SK-N-SH (cell line): ENCODE data around the gene ZNF750. TPM values are rescaled to one million over a fixed set of nuclear protein-coding genes. Genes with fewer than 3 reads are reported as not detected.

ENCODE experiments used
- CTCF ChIA-PET: fragments of 300-600, 350-600 bp; formaldehyde crosslinking; extraction: SDS; loops from one replicate; lab custom pipeline; 2021; lab: Yijun Ruan, JAX
- POLR2A ChIA-PET: fragments of 350-600 bp; sonication (Branson Sonifier 250); formaldehyde crosslinking; extraction: SDS; loops from one replicate; lab custom pipeline; 2020; ENCODE audit warnings: antibody characterized with exemption, inconsistent platforms; lab: Yijun Ruan, JAX
- DNase-seq: peaks from one replicate; pipeline ENCODE4 v3.0.0; 2012
- H2AFZ ChIP-seq: fragments of 200-600 bp; sonication (generic); 2 replicates; pipeline ENCODE4 v1.8.1; 2016; ENCODE audit warnings: antibody characterized with exemption, mild to moderate bottlenecking, low read depth
- H3F3A ChIP-seq: fragments of 200-600 bp; sonication (generic); replicated peaks from 2 replicates; pipeline ENCODE3; 2016; ENCODE audit warnings: antibody characterized with exemption, mild to moderate bottlenecking; ENCODE audit not compliant: insufficient read depth
- H3K27ac ChIP-seq, 2 experiments: fragments of 200-500 bp in 1 of 2; fragments of 200-600 bp in 1 of 2; sonication (Bioruptor generic) in 1 of 2; sonication (generic), shearing (Covaris generic) in 1 of 2; 2 replicates each; pipeline versions ENCODE4 v1.5.1 to v1.6.1; 2014 to 2016; ENCODE audit warnings: low read depth in 2 of 2, inconsistent platforms in 1 of 2, low read length in 1 of 2, mild to moderate bottlenecking in 1 of 2, mixed read lengths in 1 of 2
- H3K27me3 ChIP-seq: fragments of 200-600 bp; sonication (generic), shearing (Covaris generic); 2 replicates; pipeline ENCODE4 v1.6.1; 2016; ENCODE audit warnings: mixed run types; ENCODE audit not compliant: insufficient read depth
- H3K36me3 ChIP-seq, 2 experiments: fragments of 200-500 bp in 1 of 2; fragments of 200-600 bp in 1 of 2; sonication (Bioruptor generic) in 1 of 2; sonication (generic) in 1 of 2; replicated peaks in 1 of 2; 2 replicates each; pipeline versions ENCODE3 to v1.5.1; 2014 to 2016; ENCODE audit warnings: low read length in 1 of 2, mild to moderate bottlenecking in 1 of 2; ENCODE audit not compliant: insufficient read depth in 2 of 2, control insufficient read depth in 1 of 2
- H3K4me1 ChIP-seq, 2 experiments: fragments of 200-500 bp in 1 of 2; fragments of 200-600 bp in 1 of 2; sonication (Bioruptor generic) in 1 of 2; sonication (generic), shearing (Covaris generic) in 1 of 2; 2 replicates each; pipeline versions ENCODE4 v1.5.1 to v1.6.1; 2014 to 2016; ENCODE audit warnings: low read depth in 1 of 2, low read length in 1 of 2, mixed run types in 1 of 2; ENCODE audit not compliant: insufficient read depth in 2 of 2, control insufficient read depth in 1 of 2
- H3K4me2 ChIP-seq: fragments of 200-600 bp; sonication (generic), shearing (Covaris generic); 2 replicates; pipeline ENCODE4 v1.6.1; 2017; ENCODE audit warnings: mixed run types
- H3K4me3 ChIP-seq, 2 experiments: fragments of 200-500 bp in 1 of 2; fragments of 200-600 bp in 1 of 2; sonication (Bioruptor generic) in 1 of 2; sonication (generic), shearing (Covaris generic) in 1 of 2; 2 replicates each; pipeline versions ENCODE4 v1.5.1 to v1.8.1; 2014 to 2016; ENCODE audit warnings: low read depth in 2 of 2, inconsistent platforms in 1 of 2, low read length in 1 of 2, mild to moderate bottlenecking in 1 of 2, mixed read lengths in 1 of 2, moderate library complexity in 1 of 2
- H3K79me2 ChIP-seq: fragments of 200-600 bp; sonication (generic); 2 replicates; pipeline ENCODE4 v1.8.1; 2017; ENCODE audit warnings: mild to moderate bottlenecking; ENCODE audit not compliant: insufficient read depth
- H3K9ac ChIP-seq: fragments of 200-600 bp; sonication (generic); 2 replicates; pipeline ENCODE4 v1.6.1; 2017; ENCODE audit warnings: mixed run types
- H3K9me2 ChIP-seq: fragments of 200-600 bp; sonication (generic); 2 replicates; pipeline ENCODE4 v1.6.1; 2017; ENCODE audit warnings: mixed run types
- H3K9me3 ChIP-seq: fragments of 200-600 bp; sonication (generic); 2 replicates; pipeline ENCODE4 v1.6.1; 2017; ENCODE audit warnings: mixed run types, mild to moderate bottlenecking, moderate library complexity
- H4K20me1 ChIP-seq: fragments of 200-600 bp; sonication (generic); 2 replicates; pipeline ENCODE4 v1.6.1; 2017; ENCODE audit warnings: mild to moderate bottlenecking, mixed run types; ENCODE audit not compliant: insufficient read depth
- CHD2 ChIP-seq: fragments of 150-350 bp; IDR thresholded peaks from 2 replicates; pipeline ENCODE4 v1.6.1; 2018; ENCODE audit warnings: low read length; ENCODE audit not compliant: partially characterized antibody
- EZH2phosphoT487 ChIP-seq: fragments of 200-600 bp; sonication (generic); IDR thresholded peaks from 2 replicates; pipeline ENCODE4 v1.6.1; 2017; ENCODE audit warnings: low read depth, mixed run types, mild to moderate bottlenecking, antibody characterized with exemption, moderate library complexity, borderline replicate concordance
- GABPA ChIP-seq: IDR thresholded peaks from 2 replicates; pipeline ENCODE4 v1.4.0; 2012; ENCODE audit warnings: low read depth, mild to moderate bottlenecking
- GATA2 ChIP-seq: sonication (generic); formaldehyde crosslinking; IDR thresholded peaks from 2 replicates; pipeline ENCODE4 v1.5.0; 2020; ENCODE audit warnings: mild to moderate bottlenecking, missing genetic modification reagents
- MEF2A ChIP-seq: IDR thresholded peaks from 2 replicates; pipeline ENCODE4 v1.4.0; 2012; ENCODE audit warnings: low read depth, borderline replicate concordance
- MXI1 ChIP-seq: IDR thresholded peaks from 2 replicates; pipeline ENCODE4 v1.6.1; 2012; ENCODE audit warnings: mild to moderate bottlenecking, low read depth, low read length, improper control_type of control experiment
- RAD21 ChIP-seq: IDR thresholded peaks from 2 replicates; pipeline ENCODE4 v1.6.1; 2012; ENCODE audit warnings: mild to moderate bottlenecking, low read length
- RFX5 ChIP-seq: IDR thresholded peaks from 2 replicates; pipeline ENCODE4 v1.6.1; 2012; ENCODE audit warnings: mild to moderate bottlenecking, improper control_type of control experiment, low read length
- TCF12 ChIP-seq: IDR thresholded peaks from 2 replicates; pipeline ENCODE4 v1.4.0; 2012
- TEAD4 ChIP-seq: IDR thresholded peaks from 2 replicates; pipeline ENCODE4 v1.4.0; 2012; ENCODE audit warnings: mild to moderate bottlenecking, borderline replicate concordance; ENCODE audit not compliant: insufficient read depth
- YY1 ChIP-seq: IDR thresholded peaks from 2 replicates; pipeline ENCODE4 v1.4.0; 2012; ENCODE audit warnings: low read depth, mild to moderate bottlenecking
- WGBS: methylation state at CpG from one replicate; pipeline ENCODE4 v1.1.6; 2017; ENCODE audit warnings: low lambda C conversion rate; 5-methylcytosine and 5-hydroxymethylcytosine counted together
- polyA plus RNA-seq, 3 experiments: library from polyadenylated mRNA; depleted of rRNA; stranded (reverse); fragments of >200 nt; gene quantifications; 2 replicates each; pipeline ENCODE4 v1.2.3, GENCODE V29; 2012
- TF ChIP-seq, protein P1 (sequence below): IDR thresholded peaks from 2 replicates; pipeline ENCODE4 v1.6.1; 2012; ENCODE audit warnings: mild to moderate bottlenecking, low read depth, low read length, moderate library complexity
- TF ChIP-seq, protein P2 (sequence below): fragments of 200-600 bp; sonication (generic); IDR thresholded peaks from 2 replicates; pipeline ENCODE4 v1.6.1; 2017; ENCODE audit warnings: antibody characterized with exemption, mild to moderate bottlenecking, moderate library complexity
- TF ChIP-seq, protein P3 (sequence below): IDR thresholded peaks from 2 replicates; pipeline ENCODE4 v1.4.0; 2012; ENCODE audit warnings: low read depth, borderline replicate concordance

The ZNF750 gene
- polyA plus RNA-seq, 1 of the 3 experiments (the other 2 are of a cell fraction) = not detected

DNA sequence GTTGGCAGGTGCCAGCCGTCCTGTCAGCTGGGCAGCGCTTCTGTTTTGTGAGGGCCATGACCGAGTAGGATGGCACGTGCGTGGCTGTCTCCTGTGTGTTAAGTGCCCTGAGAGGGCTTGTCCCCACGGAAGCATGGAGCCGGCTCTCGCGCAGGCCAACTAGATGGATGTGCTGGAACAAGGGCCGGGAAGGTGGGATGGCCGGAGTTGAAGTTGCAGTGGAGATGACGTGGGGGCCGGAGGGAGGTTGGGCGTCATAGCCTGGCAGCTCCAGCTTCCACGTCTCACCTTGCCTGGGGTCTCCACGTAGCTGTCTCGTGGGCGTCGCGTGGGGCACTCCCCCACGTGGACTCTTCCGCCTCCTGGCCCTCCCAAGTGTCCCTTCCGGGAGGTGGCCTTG, 60.3 kb downstream of the ZNF750 start:
- H3K36me3 ChIP-seq = peaks cover 20 to 25% of the 10 kb centered on the region in 2 experiments
- WGBS = 94% methylated on average over 23 of the region's 23 CpGs
- no peak overlapping the region for H3K27ac ChIP-seq
- TF ChIP-seq, protein P1, sequence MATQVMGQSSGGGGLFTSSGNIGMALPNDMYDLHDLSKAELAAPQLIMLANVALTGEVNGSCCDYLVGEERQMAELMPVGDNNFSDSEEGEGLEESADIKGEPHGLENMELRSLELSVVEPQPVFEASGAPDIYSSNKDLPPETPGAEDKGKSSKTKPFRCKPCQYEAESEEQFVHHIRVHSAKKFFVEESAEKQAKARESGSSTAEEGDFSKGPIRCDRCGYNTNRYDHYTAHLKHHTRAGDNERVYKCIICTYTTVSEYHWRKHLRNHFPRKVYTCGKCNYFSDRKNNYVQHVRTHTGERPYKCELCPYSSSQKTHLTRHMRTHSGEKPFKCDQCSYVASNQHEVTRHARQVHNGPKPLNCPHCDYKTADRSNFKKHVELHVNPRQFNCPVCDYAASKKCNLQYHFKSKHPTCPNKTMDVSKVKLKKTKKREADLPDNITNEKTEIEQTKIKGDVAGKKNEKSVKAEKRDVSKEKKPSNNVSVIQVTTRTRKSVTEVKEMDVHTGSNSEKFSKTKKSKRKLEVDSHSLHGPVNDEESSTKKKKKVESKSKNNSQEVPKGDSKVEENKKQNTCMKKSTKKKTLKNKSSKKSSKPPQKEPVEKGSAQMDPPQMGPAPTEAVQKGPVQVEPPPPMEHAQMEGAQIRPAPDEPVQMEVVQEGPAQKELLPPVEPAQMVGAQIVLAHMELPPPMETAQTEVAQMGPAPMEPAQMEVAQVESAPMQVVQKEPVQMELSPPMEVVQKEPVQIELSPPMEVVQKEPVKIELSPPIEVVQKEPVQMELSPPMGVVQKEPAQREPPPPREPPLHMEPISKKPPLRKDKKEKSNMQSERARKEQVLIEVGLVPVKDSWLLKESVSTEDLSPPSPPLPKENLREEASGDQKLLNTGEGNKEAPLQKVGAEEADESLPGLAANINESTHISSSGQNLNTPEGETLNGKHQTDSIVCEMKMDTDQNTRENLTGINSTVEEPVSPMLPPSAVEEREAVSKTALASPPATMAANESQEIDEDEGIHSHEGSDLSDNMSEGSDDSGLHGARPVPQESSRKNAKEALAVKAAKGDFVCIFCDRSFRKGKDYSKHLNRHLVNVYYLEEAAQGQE = no peak
- TF ChIP-seq, protein P2, sequence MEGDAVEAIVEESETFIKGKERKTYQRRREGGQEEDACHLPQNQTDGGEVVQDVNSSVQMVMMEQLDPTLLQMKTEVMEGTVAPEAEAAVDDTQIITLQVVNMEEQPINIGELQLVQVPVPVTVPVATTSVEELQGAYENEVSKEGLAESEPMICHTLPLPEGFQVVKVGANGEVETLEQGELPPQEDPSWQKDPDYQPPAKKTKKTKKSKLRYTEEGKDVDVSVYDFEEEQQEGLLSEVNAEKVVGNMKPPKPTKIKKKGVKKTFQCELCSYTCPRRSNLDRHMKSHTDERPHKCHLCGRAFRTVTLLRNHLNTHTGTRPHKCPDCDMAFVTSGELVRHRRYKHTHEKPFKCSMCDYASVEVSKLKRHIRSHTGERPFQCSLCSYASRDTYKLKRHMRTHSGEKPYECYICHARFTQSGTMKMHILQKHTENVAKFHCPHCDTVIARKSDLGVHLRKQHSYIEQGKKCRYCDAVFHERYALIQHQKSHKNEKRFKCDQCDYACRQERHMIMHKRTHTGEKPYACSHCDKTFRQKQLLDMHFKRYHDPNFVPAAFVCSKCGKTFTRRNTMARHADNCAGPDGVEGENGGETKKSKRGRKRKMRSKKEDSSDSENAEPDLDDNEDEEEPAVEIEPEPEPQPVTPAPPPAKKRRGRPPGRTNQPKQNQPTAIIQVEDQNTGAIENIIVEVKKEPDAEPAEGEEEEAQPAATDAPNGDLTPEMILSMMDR = no peak
- TF ChIP-seq TCF12 = no peak
- no peak for TF ChIP-seq YY1
- TF ChIP-seq MXI1 = no peak
- no peak for TF ChIP-seq GABPA
- no peak for TF ChIP-seq TEAD4
- TF ChIP-seq GATA2 = no peak
- no peak for TF ChIP-seq MEF2A
- TF ChIP-seq RFX5 = no peak
- no peak for TF ChIP-seq RAD21
- no peak for TF ChIP-seq EZH2phosphoT487
- TF ChIP-seq, protein P3, sequence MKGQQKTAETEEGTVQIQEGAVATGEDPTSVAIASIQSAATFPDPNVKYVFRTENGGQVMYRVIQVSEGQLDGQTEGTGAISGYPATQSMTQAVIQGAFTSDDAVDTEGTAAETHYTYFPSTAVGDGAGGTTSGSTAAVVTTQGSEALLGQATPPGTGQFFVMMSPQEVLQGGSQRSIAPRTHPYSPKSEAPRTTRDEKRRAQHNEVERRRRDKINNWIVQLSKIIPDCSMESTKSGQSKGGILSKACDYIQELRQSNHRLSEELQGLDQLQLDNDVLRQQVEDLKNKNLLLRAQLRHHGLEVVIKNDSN = no peak
- no peak for TF ChIP-seq CHD2
- no peak overlapping the region for H3K9ac ChIP-seq
- no peaks in the 10 kb centered on the region; a peak in 2 of 4 replicates for H3K4me1 ChIP-seq
- no peak overlapping the region for H3K4me2 ChIP-seq
- H2AFZ ChIP-seq = no peak overlapping the region
- peaks cover 8% of the 10 kb centered on the region for H4K20me1 ChIP-seq
- peaks cover 3% of the 10 kb centered on the region for H3F3A ChIP-seq
- no peak overlapping the region for H3K4me3 ChIP-seq
- DNase-seq = no peak
- CTCF ChIA-PET = interaction anchor here (0.6 to 3.7 kb wide), 8 partner anchors 14 to 1050 kb away, joined by 3 to 38 read pairs (median 3); no protein-coding TSS in a partner anchor
- no peaks in the 10 kb centered on the region for H3K9me2 ChIP-seq
- no peaks in the 10 kb centered on the region for H3K9me3 ChIP-seq
- no peaks in the 10 kb centered on the region for H3K27me3 ChIP-seq
- peaks cover 10% of the 10 kb centered on the region for H3K79me2 ChIP-seq
- POLR2A ChIA-PET = interaction anchor here (0.6 kb wide), 1 partner anchor 180 kb away, joined by 3 read pairs; no protein-coding TSS in a partner anchor

Other genes with a start within 250 kb of the ZNF750 start
- 171 and 191 TPM in 2 replicates for gene WDR45B, start 191.6 kb downstream of the ZNF750 start, polyA plus RNA-seq (2012; rRNA removed)
- gene RAB40B, start 141.3 kb downstream of the ZNF750 start, polyA plus RNA-seq (2012; rRNA removed) = 13.4 and 20.7 TPM in 2 replicates
- gene FN3KRP, start 123.3 kb downstream of the ZNF750 start, polyA plus RNA-seq (2012; rRNA removed) = 54.3 and 68.2 TPM in 2 replicates
- 4.3 and 9.9 TPM in 2 replicates for gene FN3K, start 104.4 kb downstream of the ZNF750 start, polyA plus RNA-seq (2012; rRNA removed)
- gene TBCD, start 88.0 kb downstream of the ZNF750 start, polyA plus RNA-seq (2012; rRNA removed) = 78.7 and 107 TPM in 2 replicates
- gene METRNL, start 239.6 kb upstream of the ZNF750 start, polyA plus RNA-seq (2012; rRNA removed) = 50.8 and 75.5 TPM in 2 replicates